Femur (tissue), 1 donor: Measurements from ENCODE around the gene PDCD4.

Experiments
- DNase-seq: peaks from one replicate; pipeline ENCODE4 v3.0.0-alpha.2; 2017

PDCD4 gene

DNA sequence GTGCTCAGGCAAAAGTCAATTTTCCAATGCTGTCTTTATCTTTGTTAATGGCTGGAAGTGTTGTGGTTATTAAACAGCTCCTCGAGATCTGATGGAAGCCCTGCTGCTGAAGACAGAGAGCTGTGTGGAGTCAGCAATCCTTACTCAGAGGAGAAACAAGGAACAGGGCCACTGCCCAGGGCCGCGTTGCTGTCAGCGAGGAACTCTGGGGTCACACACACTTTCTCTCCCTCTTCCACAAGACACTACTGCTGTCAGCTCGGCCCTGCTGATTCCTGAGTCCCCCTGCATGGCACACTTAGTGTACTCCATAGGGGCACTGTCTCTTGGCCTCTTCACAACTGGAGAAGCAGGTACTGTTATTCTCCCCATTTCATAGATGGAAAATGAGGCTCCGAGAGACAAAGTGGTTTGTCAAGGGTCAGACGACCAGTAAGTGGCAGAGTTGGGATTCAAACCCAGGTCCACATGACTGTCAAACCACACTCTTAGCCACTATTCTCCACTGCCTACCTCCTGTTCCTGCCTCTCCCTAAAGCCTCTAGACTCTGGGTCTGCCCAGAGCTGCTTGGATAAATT, 29.3 kb upstream of the PDCD4 start:
- DNase-seq = no peak

DNA sequence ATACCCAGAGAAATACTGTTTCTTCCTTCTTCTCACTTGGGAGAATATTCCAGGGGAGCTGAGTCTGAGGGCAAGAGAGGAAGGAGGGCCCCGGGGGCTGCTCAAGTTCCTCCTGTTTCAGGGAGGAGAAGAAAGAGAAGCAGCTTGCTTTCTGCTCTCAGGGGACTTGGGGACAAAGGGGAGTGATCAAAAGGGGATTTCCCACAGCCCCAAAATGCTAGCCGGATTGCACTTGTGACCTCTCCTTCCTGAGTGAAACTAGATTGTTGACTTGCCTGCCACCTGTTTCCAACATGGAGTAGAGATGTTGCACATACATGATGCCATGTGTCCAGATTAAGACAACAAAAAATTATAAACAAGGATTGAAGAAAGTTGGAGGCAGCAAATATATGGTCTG, 28.7 kb upstream of the PDCD4 start:
- DNase-seq = no peak

DNA sequence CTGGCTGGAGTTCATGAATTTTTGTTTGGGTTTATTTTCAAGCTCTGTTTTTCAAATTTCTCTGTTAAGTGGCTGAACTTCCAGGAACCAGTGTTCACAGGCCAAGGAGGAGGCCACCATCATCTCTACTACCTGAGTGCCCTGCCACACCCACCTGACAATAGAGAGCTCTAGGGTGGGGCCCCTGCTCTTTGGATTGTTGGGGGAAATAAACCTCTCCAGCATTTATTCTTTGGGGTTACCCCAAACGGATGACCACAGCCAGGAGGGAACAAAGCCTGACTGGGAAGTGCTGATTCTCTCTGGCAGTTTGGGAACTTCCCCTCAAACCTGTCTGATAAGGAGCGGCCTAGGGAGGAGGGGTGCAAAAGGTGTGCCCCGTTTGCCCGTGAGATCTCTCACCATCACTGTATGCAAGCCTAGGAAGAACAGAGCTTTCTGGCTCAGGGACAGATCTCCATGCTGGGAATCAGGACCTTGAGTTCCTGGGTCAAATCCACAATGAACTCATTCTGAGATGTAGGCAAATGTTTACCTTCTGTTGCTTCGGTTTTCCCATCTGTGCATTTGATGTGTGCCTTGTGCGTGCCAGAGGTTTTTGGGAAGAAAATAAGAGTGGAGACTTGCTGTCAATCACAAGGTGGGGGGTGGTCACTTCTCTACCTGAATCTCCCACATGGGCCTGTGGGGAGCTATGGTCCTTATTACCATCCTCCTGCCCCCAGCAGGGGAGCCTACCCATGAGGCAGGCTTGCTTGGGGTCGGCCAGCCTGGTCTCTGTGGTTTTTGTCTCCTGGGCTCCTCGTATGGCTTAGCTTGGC, 27.7 kb upstream of the PDCD4 start:
- DNase-seq = no peak

DNA sequence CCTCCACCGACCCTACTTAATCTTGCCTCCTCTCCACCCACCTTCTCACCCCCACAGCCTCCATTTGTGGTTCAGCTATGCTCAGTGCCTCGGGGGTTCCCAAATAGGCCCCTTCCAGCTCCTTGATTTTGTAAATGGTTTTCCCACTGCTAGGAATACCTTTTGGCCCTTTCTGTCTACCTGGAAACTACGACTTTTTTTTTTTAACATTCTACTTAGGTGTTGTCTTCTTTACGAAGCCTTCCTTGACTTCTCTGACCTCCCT, 27.2 kb upstream of the PDCD4 start:
- no peak for DNase-seq

DNA sequence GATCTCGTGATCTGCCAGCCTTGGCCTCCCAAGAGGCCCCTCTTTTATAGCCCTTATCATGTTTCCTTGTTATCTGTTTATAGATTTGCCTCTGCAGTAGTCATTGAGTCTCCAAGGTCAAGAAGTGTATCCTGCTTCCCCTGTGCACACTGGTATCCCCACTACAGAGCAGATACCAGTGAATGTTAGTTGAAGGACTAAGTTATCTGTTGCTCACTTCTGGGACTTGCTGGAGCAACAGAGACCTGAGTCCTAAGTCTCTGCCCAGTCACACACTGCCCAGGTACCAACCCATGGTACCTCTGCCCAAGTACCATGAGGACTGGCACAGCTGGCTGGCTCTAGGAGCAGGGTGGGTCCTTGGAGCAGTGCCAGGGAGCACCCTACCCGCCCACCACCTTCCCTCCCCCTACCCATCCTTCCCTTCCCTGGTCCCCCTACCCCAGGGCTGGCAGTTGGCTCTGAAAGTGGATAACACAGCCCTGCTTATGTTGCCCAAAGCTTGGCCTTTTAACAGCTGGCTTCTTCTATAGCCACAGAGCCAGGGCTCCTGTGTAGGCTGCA, 26.5 kb upstream of the PDCD4 start:
- DNase-seq = no peak

DNA sequence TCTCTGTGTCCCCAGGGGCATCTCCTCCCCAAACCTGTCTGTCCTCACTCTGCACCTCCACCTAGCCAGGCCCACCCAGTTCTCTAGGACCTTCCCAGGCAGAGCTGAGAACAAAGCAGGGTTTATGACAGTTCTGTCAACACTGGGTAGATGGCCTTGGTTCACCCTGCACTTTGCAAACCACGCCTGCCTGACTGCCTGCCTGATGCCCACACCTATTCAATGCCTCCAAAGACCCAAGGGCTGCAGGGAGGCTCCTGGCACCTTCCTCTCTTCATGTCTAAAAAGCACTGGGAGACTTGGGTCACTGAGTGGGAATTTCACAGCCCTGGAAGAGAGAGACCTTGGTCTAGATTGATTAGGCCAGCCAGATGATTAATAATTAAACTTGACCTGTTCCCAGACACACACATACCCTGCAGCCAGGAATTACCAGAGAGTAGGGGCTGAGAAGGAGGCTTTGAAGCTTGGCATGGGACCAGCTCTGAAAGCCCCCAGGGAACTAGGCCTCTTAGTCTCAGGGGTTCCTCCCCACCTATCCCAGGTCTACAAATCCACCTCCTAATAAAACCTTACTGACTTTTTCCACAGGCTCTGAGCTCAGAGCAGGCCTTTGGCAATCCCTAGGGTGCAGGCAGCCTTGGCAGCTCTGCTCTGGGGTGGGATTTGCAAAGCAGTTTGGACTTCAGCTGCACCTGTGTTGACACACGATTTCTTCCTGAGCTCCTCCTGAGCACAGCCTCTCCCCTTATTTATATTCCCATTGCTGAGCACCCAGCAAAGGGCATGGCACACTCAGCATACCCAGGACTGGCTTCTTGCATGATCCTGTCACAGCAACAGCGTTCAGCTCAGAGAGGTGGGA, 25.7 kb upstream of the PDCD4 start:
- DNase-seq = no peak

DNA sequence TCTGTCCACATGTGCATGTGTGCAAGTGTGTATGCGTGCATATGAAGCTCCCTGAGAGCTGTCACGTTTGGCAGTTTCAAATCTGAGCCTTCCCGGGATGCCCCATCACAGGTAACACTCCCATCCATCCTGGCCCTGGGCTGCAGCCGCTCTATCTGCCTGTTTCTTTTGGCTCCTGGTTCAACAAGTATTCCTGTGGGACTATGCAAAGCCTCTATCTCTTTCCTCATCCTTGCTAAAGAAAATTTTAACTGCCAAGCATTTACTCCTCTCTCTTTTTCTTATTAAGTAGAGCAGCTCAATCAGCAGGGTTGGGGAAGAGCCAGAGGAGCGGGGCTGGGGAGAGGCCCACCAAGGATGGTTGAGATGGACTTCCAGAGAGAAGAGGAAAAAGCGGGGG, 24.4 kb upstream of the PDCD4 start:
- no peak for DNase-seq

DNA sequence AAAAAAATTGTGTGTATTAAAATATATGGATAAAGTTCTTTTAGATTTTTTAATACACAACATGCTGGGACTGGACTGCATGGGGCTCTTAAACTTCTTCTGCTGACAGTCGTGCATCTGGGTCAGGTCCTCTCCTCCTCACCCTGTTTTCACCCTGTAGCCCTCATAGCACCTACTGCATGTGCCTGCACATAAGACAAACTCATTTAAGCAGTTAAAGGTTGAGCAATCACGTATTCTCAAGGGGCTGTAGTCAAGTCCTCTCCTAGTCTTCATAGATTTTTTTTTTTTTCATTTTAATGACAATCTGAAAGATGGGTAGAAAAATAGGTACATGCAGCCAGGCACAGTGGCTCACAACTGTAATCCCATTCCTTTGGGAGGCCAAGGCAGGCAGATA, 23.6 kb upstream of the PDCD4 start:
- no peak for DNase-seq

DNA sequence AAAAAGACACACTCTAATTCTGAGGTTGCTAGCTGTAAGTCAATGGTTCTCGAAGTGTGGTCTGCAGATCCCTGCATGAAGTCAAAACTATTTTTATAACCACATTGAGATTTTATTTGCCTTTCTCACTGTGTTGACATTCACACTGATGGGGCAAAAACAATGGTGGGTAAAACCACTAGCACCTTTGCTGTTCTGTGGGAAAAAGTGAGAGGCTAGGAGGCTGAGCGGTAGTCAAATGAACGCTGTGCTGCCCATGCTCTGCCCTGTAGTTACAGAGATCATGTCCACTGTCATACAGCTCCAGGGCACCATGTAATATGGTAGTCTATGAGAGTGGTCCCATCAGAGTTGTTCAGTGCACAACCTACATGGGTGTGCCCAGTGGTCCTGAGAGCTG, 21.6 kb upstream of the PDCD4 start:
- no peak for DNase-seq

DNA sequence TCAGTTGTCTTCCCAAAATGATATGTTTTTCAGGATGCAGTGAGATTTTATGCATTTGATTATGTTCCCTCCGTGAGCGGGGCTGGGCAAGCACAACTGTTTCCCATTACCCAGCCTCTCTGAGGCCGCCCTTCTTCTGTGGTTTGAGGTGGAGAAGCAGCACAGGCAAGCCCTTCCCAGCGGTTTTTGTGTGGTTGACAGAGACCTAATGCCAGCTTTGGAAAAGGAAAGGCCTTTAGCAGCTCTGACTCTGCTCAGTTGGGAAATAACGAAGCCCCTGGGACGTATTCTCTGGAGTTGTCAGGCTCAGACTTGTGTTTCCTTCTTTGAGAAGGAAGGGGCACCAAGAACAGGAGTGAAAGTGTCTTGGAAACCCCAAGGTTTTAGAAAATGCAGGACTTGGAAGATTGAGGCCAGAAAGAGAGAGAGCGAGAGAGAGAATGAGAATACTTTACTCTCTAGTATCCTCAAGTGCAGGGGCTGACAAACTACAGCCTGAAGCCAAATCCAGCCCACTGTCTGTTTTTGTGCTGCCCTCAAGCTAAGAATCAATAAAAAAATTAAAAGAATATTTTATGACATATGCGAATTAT, 20.6 kb upstream of the PDCD4 start:
- peak; percentile 80 for DNase-seq

DNA sequence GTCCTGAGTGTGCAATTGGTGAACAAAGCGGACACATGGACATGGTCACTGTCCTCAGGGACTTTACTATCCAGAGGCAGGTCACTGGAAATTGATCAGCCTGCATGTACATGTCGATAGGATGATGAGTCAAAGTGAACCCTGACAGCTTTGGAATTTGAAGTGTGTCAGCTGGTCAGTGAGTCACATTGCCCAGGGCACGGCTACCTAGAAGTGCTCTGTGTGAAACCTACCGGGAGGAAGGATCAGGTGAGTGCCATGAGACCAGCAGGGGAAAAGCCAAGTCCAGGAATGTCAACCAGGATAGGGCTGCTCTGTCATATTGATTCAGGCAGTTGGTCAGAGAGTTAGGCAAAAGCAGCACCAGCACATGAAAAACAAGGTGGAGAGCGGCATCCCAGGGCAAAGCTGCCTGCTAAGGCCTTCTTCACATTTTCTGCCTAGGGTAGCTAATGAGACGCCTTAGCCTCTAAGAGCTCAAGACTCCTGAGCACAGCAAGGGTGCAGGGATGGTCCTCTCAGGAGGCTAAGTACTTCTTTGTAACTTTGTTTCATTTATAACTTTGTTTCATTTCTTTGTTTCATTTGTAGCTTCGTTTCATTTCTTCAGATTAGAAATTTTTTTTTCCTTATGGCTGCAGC, 19.4 kb upstream of the PDCD4 start:
- no peak for DNase-seq

DNA sequence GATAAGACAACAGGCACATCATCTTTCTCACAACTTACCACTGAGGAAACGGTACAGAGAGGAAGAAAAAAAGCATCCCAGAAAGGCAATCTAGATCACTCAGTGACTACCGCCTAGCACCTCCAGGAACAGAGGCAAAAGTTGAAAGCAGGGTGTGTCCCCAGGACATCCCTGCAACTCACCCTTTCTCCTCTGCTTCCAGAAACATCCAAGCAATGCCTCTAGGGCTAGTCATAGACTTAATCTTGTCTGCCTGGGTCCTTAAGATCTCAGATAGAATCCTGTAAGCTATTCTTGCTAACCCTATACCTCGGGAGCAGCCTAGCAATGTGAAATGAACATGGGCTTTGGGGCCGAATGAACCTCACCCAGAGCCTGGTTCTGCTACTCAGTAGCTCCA, 18.8 kb upstream of the PDCD4 start:
- DNase-seq = no peak

DNA sequence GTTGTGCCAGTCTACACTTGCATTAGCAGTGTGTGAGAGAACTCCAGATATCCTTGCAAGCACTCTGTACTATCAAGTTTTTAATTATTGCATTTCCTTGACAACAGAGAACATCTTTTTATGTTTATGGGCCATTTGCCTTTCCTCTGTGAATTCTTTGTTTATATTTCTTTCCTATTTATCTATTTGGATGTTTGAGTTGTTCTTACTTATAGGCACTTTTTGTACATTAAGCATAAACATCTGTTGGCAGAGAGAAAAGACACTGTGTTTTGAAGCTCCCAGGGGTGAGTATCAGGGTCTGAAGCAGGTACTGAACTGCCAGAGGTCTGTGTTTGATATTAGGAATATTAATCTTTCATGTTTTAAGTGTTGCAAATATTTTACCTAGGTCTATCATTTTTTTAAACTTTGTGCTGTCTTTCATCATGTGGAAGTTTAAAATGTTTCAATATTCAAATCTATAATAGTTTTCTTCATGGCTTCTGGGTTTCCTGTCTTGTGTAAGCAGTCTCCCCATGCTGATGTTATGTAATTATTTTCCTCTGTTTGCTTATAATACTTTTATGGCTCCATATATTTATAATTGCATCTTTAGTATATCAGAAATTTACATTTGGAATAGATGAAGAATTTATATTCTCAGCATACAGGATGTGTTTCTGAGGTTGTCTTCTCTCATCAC, 17.7 kb upstream of the PDCD4 start:
- no peak for DNase-seq

DNA sequence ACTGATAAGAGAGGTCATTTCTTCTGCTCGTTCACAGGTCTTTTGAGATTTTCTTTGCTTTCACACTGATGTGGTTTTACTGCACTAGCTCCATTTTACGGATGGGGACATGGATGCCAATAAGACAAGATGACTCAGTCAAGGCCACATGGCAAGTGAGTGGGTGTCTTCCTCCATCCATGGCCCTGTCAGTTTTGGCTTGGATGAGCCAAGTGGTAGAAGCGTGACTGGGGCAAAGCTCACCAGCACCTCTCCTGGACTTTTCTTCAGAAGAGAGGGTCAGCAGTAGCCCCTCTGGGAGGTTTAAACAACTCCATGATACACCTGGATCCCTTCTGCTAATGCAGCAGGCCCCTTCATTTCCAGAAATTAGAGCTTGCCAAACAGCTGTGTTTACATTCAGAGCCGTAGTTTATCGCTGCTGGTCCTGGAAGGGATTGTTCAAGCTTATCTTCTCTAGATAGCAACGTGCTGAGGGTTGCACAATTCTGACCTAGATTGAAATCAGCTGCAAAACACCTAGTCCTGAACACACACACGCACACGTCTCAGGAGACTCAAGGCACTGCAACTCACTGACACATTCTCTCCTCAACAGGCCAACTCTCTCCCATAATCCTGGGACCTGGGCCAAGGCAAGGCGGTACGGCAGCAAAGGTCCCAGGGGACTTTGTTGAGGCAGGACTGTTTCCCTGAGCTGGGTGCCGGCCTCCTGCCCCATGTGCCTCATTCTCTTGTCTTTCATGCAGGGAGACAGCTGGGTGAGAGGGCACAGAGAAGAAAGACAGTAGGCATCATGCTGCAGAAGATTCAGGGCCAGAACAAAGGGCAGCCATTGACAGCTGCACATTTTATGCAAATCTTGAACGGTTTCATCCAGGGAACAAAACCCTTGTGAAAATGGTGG, 14.2 kb upstream of the PDCD4 start:
- DNase-seq = peak; percentile 49

DNA sequence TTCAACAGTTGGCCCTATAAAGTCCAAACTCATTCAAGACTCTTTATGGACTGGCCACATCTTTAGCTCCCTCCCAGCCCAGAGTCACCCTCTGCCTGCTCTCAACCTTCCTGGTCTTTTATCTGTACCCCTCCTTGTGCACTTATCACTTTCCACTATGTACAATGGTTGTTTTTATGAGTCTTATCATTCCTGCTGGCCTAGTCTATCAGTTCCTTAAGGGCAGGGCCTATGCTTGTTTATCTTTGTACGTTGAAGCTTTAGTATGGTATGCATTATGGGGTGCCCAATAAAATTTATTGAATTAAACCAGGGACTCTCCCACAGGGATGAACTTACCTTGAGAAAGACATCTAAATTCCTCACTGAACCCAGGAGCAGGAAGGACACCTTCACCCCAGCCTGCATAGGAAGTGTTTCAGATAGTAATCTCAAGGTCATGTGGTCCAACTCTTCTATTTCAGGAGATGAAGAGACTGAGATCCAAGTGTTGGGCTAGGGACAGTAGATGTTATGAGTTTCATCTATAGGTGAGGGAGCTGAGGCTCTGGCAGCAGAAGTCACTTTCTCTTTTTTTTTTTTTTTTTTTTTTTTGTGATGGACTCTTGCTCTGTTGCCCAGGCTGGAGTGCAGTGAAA, 13.3 kb upstream of the PDCD4 start:
- DNase-seq = no peak

DNA sequence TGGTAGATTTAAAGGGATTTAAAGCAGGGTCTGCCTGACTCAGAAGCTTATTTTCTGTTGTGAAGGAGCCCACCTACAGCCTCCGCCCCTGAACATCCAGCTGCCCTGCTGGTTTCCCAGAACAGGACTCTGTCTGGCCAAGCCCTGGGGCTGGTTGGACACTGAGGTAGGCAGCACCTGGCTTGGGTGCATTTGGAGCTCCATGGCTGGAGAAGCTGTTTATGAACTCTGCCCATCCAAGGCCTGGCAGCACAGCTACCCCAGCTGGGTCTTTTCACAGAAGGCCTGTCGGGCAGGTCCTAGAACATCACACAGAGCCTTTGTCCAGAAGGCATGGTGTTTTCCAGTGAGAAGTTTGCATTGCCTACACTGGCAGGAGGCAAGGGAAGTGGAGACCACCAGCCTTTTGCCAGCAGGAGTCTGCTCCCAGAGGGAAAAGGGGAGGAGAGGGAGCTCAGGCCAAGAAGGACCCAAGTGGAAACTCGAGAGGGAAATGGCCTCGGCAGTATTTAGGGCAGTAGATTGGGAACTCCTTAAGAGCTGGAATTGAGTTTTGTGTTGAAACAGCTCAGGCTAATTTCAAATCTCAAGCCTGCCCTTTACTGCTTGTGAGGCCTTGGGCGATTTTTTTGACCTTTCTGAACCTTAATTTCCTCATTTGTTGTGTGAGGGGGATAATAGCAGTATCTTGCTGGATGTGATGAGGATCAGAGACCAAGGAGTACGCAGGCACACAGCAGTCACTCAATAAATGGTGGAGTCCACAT, 12.3 kb upstream of the PDCD4 start:
- no peak for DNase-seq

DNA sequence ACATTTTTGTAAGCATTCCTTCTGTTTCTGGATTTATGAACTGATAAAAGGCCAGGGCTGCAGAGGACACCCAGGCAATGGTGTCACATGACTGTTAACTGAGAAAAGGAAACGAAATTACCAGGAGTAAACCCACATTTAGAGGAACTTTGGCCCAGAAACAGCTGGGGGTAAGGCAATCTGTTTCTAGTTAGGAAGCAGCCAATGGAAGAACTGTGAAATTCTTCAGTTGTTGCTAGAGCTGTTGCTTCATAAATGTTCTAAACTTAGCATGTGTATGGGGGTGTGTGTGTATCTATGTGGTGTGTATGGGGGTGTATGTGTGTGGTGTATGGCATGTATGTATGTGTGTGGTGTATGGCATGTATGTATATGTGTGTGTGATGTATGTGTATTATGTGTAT, 11.8 kb upstream of the PDCD4 start:
- DNase-seq = no peak

DNA sequence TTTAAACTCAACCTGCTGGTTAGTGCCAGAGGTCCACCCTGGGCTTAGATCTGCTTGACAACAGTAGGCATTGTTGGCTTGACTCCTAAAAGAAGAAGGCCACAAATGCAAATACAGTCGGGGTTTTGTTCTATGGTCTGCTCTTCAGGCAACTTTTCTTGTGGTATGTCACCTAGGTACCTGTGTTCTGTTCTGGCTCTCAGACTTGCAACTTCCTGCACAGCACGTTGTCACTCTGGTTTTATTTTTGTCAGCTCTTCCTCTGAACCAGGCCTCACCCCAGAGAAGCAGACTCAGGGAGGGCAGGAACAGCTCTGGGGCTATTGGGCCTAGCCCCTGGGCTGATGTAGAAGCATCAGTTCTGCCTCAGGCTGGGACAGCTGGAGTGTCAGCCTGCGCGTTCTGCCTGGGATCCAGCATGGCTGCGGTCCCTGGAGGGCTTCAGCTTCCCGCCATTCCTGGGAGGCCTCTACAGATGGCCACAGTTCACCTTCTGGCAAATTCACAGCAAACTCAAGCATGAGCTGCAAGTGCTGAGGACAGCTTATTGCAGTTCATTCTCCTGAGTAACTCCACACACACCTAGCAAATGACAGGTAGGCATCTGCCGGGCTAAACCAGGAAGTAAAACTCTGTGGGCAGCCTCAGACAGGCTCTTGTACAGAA, 11.0 kb upstream of the PDCD4 start:
- DNase-seq = no peak

DNA sequence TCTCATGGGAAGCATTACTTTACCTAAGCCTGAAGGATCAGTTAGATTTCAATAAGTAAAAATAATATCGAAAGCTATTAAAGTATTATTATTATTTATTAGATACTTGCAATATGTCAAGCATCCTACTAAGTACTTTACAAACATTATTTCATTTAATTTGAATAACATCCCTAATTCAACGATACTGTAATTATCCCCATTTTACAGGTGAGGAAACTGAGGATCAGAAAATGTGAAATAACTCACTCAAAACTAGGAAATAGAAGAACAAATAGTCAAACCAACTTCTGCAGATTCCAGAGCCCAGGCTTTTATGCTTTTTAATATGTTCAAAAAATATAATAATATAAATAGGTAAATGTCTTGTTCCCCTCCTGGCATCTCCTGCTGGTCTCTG, 10.3 kb upstream of the PDCD4 start:
- no peak for DNase-seq
